ENCODE results near the gene DOHH.

DOHH gene

GRCh38 chr19:3518659-3519058 lies 18.2 kb upstream of the DOHH start:
- Histone ChIP-seq H3K27me3 (ENCODE audit: insufficient read depth, low read length) (no peaks in the 10 kb centered on the region), H3K79me2 (ENCODE audit: control insufficient read depth, insufficient read depth, low read length, unreplicated experiment) (peaks cover 51% of the 10 kb centered on the region), H2AFZ (ENCODE audit: low read length, unreplicated experiment) (no peak overlapping the region), H3K36me3 (ENCODE audit: insufficient read depth, low read length) (no peaks in the 10 kb centered on the region), H3K4me1 (ENCODE audit: control insufficient read depth, insufficient read depth, low read length, unreplicated experiment) (peaks cover 3% of the 10 kb centered on the region), H3K4me3 (ENCODE audit: low read depth, low read length) (no peak overlapping the region), H3K27ac (ENCODE audit: low read depth, low read length) (no peak overlapping the region)

DNA sequence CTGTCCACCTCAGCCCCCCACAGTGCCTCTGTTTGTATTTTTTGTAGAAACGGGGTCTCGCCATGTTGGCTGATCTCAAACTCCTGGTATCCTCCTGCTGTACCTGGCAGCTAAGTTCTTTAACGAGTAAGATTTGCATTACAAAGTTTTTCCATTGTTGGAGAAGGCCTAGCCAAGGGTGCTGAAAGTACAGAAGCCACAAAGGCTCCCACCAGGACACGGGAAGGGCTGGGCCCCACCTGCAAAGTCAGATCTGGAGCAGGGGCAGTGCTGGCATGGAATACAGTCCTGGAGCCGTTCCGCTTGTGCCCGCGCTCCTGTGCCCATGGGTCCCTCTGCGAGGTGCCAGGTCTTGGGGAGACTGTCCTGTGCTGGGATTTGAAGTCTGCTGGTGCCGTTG lies 17.8 kb upstream of the DOHH start:
- Histone ChIP-seq H3K4me3 (ENCODE audit: low read depth, low read length) (no peak overlapping the region), H3K79me2 (ENCODE audit: control insufficient read depth, insufficient read depth, low read length, unreplicated experiment) (peaks cover 55% of the 10 kb centered on the region), H3K27ac (ENCODE audit: low read depth, low read length) (no peak overlapping the region), H3K4me1 (ENCODE audit: control insufficient read depth, insufficient read depth, low read length, unreplicated experiment) (peaks cover 5% of the 10 kb centered on the region), H2AFZ (ENCODE audit: low read length, unreplicated experiment) (no peak overlapping the region), H3K27me3 (ENCODE audit: insufficient read depth, low read length) (no peaks in the 10 kb centered on the region), H3K36me3 (ENCODE audit: insufficient read depth, low read length) (no peaks in the 10 kb centered on the region)

DNA sequence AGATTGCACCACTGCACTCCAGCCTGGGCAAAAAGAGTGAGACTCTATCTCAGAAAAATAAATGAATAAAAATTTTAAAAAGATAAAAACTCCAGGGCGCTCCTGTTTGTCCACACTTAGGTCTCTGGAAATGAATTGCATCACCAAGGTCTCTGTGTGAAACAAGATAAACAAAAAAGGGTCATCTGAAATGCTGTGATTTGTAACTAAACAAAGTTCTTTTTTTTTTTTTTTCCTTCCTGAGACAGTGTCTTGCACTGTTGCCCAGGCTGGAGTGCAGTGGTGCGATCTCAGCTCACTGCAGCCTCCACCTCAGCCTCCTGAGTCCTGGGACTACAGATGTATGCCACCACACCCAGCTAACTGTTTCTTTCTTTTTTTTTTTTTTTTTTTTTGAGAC lies 17.2 kb upstream of the DOHH start:
- Histone ChIP-seq H3K27me3 (ENCODE audit: insufficient read depth, low read length) (no peaks in the 10 kb centered on the region), H3K79me2 (ENCODE audit: control insufficient read depth, insufficient read depth, low read length, unreplicated experiment) (peaks cover 61% of the 10 kb centered on the region), H3K4me3 (ENCODE audit: low read depth, low read length) (no peak overlapping the region), H3K27ac (ENCODE audit: low read depth, low read length) (no peak overlapping the region), H3K4me1 (ENCODE audit: control insufficient read depth, insufficient read depth, low read length, unreplicated experiment) (peaks cover 5% of the 10 kb centered on the region), H3K36me3 (ENCODE audit: insufficient read depth, low read length) (no peaks in the 10 kb centered on the region), H2AFZ (ENCODE audit: low read length, unreplicated experiment) (no peak overlapping the region)

- Histone ChIP-seq H3K36me3 (ENCODE audit: insufficient read depth, low read length) (no peaks in the 10 kb centered on the region), H2AFZ (ENCODE audit: low read length, unreplicated experiment) (no peak overlapping the region), H3K27ac (ENCODE audit: low read depth, low read length) (no peak overlapping the region), H3K4me3 (ENCODE audit: low read depth, low read length) (no peak overlapping the region), H3K27me3 (ENCODE audit: insufficient read depth, low read length) (no peaks in the 10 kb centered on the region), H3K79me2 (ENCODE audit: control insufficient read depth, insufficient read depth, low read length, unreplicated experiment) (peaks cover 70% of the 10 kb centered on the region), H3K4me1 (ENCODE audit: control insufficient read depth, insufficient read depth, low read length, unreplicated experiment) (peaks cover 5% of the 10 kb centered on the region)
These were observed 16.3 kb upstream of the DOHH start for GRCh38 chr19:3516675-3517207.

DNA sequence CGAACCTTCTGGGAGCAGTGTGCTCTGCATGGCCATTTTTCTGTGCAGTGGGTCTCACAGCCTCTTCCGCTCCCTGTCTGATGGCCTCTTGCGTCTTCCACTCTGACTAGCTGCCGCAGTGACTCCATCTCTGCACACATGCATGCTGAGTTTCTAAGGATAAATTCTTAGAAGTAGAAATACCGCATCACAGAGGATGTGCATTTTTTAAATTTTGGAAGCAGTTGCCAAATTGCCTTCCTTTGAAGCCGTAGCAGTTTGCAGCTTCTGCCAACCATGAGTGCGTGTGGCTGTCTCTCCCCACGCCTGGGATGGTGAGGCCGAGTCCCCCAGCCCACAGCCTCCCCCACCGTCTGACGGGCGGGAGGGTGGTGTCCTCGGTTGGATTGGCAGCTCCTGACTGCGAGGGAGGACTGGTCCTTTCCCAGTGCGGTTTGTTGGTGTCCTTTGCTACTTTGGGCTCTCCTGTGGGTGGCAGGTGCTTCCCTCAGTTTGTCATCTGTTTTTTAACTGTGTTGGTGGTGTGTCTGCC lies 15.5 kb upstream of the DOHH start:
- no peak overlapping the region for H3K4me3 ChIP-seq (ENCODE audit: low read depth, low read length)
- peaks cover 73% of the 10 kb centered on the region for H3K79me2 ChIP-seq (ENCODE audit: control insufficient read depth, insufficient read depth, low read length, unreplicated experiment)
- no peaks in the 10 kb centered on the region for H3K36me3 ChIP-seq (ENCODE audit: insufficient read depth, low read length)
- H3K27me3 ChIP-seq (ENCODE audit: insufficient read depth, low read length), result no peaks in the 10 kb centered on the region
- H3K27ac ChIP-seq (ENCODE audit: low read depth, low read length), result no peak overlapping the region
- no peak overlapping the region for H2AFZ ChIP-seq (ENCODE audit: low read length, unreplicated experiment)
- H3K4me1 ChIP-seq (ENCODE audit: control insufficient read depth, insufficient read depth, low read length, unreplicated experiment), result peaks cover 5% of the 10 kb centered on the region

- Histone ChIP-seq H3K27ac (ENCODE audit: low read depth, low read length) (no peak overlapping the region), H3K4me1 (ENCODE audit: control insufficient read depth, insufficient read depth, low read length, unreplicated experiment) (peaks cover 6% of the 10 kb centered on the region), H3K27me3 (ENCODE audit: insufficient read depth, low read length) (no peaks in the 10 kb centered on the region), H3K36me3 (ENCODE audit: insufficient read depth, low read length) (no peaks in the 10 kb centered on the region), H2AFZ (ENCODE audit: low read length, unreplicated experiment) (no peak overlapping the region), H3K79me2 (ENCODE audit: control insufficient read depth, insufficient read depth, low read length, unreplicated experiment) (peaks cover 81% of the 10 kb centered on the region), H3K4me3 (ENCODE audit: low read depth, low read length) (no peak overlapping the region)
These were observed 14.5 kb upstream of the DOHH start for GRCh38 chr19:3514930-3515329.

GRCh38 chr19:3513229-3514140 lies 13.0 kb upstream of the DOHH start:
- no peak overlapping the region for H3K4me3 ChIP-seq (ENCODE audit: low read depth, low read length)
- peaks cover 87% of the 10 kb centered on the region for H3K79me2 ChIP-seq (ENCODE audit: control insufficient read depth, insufficient read depth, low read length, unreplicated experiment)
- H3K27me3 ChIP-seq (ENCODE audit: insufficient read depth, low read length), result no peaks in the 10 kb centered on the region
- H3K27ac ChIP-seq (ENCODE audit: low read depth, low read length), result no peak overlapping the region
- H2AFZ ChIP-seq (ENCODE audit: low read length, unreplicated experiment), result no peak overlapping the region
- peaks cover 15% of the 10 kb centered on the region for H3K4me1 ChIP-seq (ENCODE audit: control insufficient read depth, insufficient read depth, low read length, unreplicated experiment)
- no peaks in the 10 kb centered on the region for H3K36me3 ChIP-seq (ENCODE audit: insufficient read depth, low read length)

- H3K4me1 ChIP-seq (ENCODE audit: control insufficient read depth, insufficient read depth, low read length, unreplicated experiment), result peaks cover 17% of the 10 kb centered on the region
- H3K79me2 ChIP-seq (ENCODE audit: control insufficient read depth, insufficient read depth, low read length, unreplicated experiment), result peaks cover 90% of the 10 kb centered on the region
- H3K27ac ChIP-seq (ENCODE audit: low read depth, low read length), result no peak overlapping the region
These were observed 12.2 kb upstream of the DOHH start for GRCh38 chr19:3512562-3513228.

GRCh38 chr19:3511506-3512251 lies 11.2 kb upstream of the DOHH start:
- Histone ChIP-seq H3K79me2 (ENCODE audit: control insufficient read depth, insufficient read depth, low read length, unreplicated experiment) (peaks cover 97% of the 10 kb centered on the region), H3K27ac (ENCODE audit: low read depth, low read length) (no peak overlapping the region), H3K36me3 (ENCODE audit: insufficient read depth, low read length) (no peaks in the 10 kb centered on the region), H3K27me3 (ENCODE audit: insufficient read depth, low read length) (no peaks in the 10 kb centered on the region), H3K4me3 (ENCODE audit: low read depth, low read length) (no peak overlapping the region), H2AFZ (ENCODE audit: low read length, unreplicated experiment) (no peak overlapping the region), H3K4me1 (ENCODE audit: control insufficient read depth, insufficient read depth, low read length, unreplicated experiment) (peaks cover 20% of the 10 kb centered on the region)

More at GRCh38 chr19:3512562-3513228, 12.2 kb upstream of the DOHH start:
- no peak overlapping the region for H3K4me3 ChIP-seq (ENCODE audit: low read depth, low read length)
- H3K27me3 ChIP-seq (ENCODE audit: insufficient read depth, low read length), result no peaks in the 10 kb centered on the region
- H2AFZ ChIP-seq (ENCODE audit: low read length, unreplicated experiment), result no peak overlapping the region
- no peaks in the 10 kb centered on the region for H3K36me3 ChIP-seq (ENCODE audit: insufficient read depth, low read length)

GRCh38 chr19:3510727-3511126 lies 10.3 kb upstream of the DOHH start:
- no peaks in the 10 kb centered on the region for H3K36me3 ChIP-seq (ENCODE audit: insufficient read depth, low read length)
- no peak overlapping the region for H3K4me3 ChIP-seq (ENCODE audit: low read depth, low read length)
- no peak overlapping the region for H3K27ac ChIP-seq (ENCODE audit: low read depth, low read length)
- H2AFZ ChIP-seq (ENCODE audit: low read length, unreplicated experiment), result no peak overlapping the region
- no peaks in the 10 kb centered on the region for H3K27me3 ChIP-seq (ENCODE audit: insufficient read depth, low read length)
- peaks cover 20% of the 10 kb centered on the region for H3K4me1 ChIP-seq (ENCODE audit: control insufficient read depth, insufficient read depth, low read length, unreplicated experiment)
- peaks cover 91% of the 10 kb centered on the region for H3K79me2 ChIP-seq (ENCODE audit: control insufficient read depth, insufficient read depth, low read length, unreplicated experiment)
